HG02763 (cell line): ENCODE measurements around the gene GALNT17.
"Not testable (repeated sequence)": the region's sequence is repeated elsewhere in the genome, so short reads cannot be mapped to it uniquely, and the experiment has no call there.

Experiments used
- ATAC-seq: cut with Tn5 transposase; IDR thresholded peaks from one replicate; pipeline ENCODE4 v1.9.1; 2021; ENCODE audit warnings: mild to moderate bottlenecking, moderate library complexity; ENCODE audit not compliant: unreplicated experiment

The GALNT17 gene

DNA sequence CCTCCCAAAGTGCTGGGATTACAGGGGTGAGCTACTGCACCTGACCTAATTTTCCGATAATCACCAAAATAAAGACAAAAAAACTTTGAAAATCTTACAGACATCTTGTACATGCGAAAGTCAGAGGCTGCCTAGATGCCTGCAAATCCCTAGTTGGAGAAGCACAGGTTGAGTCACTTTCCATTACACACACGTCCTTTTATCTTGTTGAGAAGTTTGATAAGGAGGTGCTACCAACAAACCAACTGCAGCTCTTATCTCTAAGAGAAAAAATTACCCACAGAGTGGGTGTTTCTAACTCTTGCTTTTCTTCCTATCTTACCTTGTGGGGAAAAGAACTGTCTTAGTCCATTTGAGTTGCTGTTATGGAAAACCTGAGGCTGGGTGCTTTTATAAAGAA lies 589.8 kb downstream of the GALNT17 start:
- ATAC-seq, result no peak

DNA sequence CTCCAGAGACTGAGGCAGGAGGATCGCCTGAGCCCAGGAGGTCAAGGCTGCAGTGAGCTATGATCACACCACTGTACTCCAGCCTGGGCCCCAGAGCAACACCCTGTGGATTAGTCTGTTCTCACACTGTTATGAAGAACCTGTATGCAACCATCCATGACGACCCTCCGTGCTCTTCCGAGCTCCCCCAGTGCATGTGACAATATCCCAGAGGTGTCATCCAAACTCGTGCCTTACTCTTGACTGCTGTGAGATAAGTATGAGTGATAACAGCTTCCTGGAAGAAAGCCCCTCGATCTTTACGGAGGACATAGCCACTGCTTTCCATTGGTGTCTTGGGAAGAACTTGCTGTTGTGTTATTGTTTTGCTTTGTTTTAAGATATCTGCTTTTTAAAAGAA lies 591.9 kb downstream of the GALNT17 start:
- ATAC-seq, result no peak

DNA sequence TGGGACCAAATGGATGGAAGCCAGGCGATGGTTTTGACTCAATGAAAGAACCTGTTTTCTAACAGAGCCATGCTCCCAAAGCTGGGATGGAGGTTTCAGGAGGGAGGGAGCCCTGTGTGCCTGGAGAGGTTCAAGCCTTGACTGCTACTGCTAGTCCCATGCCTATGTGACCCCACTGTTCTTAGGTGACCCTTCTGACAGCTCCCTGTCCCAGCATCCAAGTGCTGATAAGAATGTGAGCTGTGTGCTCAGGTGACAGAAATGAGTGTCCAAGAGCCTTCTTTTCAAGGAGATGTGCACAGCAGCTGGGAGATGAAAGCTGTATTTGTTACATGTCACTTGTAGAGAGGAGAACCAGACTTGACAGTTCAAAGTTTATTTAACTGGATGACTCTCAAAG lies 595.4 kb downstream of the GALNT17 start:
- no peak for ATAC-seq

DNA sequence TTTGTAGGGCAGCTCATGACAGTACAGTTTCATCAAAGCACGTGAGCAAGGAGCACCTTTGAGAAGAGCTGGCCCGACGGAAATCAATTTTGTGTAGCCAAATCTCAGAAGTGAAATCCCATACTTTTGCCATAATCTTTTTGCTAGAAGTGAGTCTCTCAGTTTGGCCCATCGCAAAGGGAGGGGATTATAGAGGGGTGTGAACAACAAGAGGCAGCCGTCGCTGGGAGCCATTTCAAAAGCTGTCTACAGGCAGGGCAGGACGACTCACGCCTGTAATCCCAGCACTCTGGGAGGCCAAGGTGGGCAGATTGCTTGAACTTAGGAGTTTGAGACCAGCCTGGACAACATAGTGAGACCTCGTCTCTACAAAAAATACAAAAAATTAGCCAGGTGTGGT lies 599.8 kb downstream of the GALNT17 start:
- ATAC-seq, result no peak

DNA sequence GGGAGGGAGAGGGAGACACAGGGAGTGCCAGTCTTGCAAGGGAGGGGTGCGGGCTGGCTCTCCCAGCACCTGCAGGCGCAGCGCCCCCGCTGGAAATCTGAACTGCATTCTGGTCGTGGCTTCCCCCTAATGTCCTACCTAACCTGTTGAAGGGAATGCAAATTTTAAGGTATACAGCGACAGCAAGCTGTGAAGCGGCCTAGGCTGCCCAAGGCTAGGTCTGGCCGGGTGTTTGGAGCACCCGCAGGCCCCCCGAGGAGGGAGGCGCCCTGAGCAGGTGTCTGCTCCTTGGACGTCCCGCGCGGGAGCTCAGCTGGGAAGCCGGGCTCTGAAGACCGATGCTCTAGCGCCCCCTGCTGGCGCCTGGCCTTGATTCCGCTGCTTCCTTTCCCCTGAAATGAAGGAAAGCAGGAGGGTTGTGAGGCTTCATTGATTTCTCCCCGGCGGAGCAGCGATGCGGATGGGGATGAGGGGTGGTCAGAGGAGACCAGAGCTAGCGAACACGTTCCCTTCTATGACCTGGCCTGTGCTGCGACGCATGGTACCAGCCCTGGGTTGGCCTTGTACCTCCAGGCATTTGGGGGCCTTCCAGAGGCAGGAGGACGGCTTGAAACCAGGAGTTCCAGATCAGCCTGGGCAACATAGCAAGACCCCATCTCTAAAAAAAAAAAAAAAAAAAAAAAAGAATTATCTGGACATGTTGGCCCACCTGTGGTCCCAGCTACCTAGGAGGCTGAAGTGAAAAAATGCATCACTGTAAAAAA lies 601.3 kb downstream of the GALNT17 start:
- ATAC-seq, result no peak

DNA sequence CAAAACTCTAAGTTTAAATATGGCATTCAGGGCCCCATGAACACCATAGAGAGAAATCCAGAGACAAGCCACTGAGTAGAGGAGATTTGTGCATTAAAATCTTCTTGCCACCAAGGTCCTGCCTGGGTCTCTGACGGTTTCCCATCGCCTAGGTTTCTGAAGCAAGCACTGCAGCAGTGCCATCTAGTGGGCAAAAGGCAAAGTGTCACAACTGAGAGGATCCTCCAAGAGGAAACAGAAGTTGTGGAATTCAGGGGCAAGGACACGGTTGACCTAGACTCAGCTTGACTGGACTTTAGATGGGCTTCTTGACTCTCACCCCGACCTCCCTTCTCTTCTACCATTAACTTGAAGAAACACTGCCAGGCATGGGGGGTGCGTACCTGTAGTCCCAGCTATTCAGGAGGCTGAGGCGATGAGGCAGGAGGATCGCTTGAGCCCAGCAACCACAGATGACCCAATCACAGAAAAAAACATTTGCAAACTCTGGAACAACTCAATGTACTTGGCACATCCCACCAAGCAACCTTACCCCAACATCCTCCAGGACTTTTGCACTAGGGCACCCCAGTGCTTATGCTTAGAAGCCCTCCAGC lies 604.1 kb downstream of the GALNT17 start:
- no peak for ATAC-seq

DNA sequence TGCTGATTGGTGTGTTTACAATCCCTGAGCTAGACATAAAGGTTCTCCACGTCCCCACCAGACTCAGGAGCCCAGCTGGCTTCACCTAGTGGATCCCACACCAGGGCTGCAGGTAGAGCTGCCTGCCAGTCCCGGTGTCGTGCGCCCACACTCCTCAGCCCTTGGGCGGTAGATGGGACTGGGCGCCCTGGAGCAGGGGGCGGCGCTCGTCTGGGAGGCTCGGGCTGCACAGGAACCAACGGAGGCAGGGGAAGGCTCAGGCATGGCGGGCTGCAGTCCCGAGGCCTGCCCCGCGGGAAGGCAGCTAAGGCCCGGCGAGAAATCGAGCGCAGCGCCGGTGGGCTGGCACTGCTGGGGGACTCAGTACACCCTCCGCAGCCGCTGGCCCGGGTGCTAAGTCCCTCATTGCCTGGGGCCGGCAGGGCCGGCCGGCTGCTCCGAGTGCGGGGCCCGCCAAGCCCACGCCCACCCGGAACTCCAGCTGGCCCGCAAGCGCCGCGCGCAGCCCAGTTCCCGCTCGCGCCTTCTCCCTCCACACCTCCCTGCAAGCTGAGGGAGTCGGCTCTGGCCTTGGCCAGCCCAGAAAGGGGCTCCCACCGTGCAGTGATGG lies 606.1 kb downstream of the GALNT17 start:
- ATAC-seq, result not testable (repeated sequence)

DNA sequence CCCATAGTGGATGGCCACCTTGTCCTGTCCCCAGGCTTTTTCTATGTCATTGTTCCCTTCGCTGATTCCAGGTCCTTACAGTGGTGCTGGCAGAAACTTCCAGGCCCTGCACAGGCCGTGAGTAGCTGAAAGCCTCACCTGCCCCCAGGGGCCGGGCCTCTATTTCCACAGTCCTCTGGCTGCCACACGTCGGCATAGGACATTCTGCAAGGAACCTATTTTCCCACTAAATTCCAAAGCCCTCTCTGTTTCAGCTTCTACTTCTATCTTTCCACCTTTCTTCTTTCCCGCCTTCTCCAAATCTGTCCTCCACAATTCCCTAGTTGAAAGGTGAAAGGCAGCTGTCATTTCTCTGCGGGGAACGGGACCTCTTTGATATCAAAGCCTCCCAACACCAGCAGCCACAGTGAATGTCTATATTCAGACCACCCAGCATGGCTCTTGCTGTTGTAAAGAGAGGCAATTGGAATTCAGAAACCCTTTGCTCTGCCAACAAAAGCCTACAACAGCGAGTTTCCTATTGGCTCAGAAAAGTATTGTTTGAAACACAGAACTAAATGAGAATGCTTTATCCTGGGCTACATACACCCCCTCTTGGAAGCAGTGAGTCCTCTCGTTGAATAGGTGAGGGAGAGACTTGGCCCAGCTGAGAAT lies 607.7 kb downstream of the GALNT17 start:
- ATAC-seq, result no peak

DNA sequence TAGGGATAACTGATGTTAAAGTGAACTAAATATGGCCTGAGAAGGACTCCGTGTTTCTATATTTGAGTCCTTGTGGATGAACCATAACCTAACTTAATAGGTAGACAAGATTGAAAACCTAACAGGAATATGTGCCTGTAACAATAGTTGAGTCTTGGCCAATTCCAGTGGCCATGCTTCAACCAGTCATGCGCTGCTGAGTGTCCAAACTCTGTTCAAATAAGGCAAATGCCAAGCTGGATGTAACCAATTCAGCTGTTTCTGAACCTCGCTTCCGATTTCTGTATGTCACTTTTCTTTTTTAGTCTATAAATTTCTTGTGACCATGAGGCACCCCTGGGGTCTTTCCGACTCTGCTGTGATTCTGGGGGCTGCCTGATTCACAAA lies 608.2 kb downstream of the GALNT17 start:
- ATAC-seq, result no peak

DNA sequence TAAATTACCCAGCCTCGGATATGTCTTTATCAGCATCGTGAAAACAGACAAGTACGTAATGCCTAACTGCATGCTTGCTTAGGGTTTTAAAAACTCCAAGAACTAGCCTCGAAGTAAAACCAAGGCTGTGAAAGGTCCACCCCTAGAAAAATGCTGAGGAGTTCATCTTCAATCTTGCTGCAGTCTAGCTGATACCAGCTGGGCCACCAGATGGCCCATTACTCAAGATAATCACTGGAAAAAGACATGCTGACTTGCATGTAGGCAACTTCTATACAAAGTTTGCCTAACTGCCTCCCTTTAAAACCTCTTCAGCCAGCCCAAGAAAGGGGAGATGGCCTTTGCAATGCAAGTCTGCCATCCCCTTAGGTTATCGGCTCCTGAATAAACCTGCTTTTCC lies 614.1 kb downstream of the GALNT17 start:
- ATAC-seq, result no peak

DNA sequence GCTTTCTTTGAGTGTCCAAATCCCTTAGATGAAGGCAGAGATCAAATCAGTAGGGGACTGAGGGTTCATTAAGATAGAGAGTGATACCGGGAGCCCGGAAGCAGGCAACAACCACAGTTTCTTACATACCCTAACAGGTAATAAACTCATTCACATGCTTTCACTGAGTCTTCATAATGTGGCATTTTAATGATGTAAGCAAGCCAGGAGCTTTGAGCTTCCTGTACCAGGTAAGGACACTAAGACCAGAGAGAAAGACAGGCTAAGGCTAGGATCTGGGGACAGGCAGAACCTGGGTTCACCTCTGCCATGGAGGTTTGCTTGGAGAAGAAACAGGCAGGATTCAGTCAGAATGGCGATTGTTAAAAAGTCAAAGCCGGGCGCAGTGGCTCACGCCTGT lies 618.3 kb downstream of the GALNT17 start:
- no peak for ATAC-seq

DNA sequence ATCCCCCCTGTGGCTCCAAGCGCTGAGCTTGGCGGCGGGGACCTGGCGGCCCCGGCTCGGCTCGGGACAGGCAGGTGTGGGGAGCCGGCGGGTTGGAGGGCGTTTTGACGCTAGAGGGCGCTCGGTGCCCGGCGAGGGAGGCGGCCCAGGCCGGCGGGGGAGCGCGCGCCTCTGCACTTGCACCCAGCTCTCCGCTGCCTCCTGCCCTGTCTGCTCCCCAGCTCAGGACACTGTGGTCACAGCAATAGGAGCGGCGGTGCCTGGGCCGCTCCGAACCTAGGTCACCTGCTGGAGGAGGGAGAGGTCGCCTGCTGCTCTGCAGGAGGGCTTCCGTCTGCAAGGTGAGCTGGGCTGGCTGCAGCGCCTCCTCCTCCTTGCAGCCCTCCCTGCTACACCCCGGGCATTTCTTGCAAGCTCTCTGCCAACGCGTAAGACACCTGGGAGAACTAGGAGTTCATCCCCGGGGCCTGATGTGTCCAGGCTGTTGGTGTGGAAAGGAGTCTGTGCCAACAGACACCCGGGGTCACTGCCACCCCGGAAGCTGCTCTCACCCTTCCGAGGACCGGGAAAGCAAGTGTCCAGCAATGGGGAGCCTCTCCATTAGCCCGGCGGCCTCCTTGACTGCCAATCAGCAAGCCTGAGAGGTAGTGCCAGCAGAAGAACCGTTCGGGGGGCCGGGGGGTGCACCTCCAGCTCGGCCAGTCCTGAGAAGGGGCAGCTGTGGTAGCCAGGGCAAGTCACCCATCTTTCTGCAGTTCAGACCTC lies 620.4 kb downstream of the GALNT17 start:
- no peak for ATAC-seq

DNA sequence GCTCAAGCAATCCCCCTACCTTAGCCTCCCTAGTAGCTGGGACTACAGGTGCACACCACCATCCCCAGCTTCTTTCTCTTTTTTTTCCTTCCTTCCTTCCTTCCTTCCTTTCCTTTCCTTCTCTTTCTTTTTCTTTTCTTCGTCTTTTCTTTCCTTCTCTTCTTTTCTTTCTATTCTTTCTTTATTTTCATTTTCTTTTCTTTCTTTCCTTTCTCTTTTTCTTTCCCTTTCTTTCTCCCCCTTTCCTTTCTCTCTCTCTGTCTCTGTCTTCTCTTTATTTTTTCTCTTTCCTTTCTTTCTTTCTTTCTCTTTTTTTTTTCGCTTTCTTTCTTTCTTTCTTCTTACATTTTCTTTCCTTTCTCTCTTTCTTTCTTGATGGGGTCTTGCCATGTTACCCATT lies 621.3 kb downstream of the GALNT17 start:
- ATAC-seq, result no peak

DNA sequence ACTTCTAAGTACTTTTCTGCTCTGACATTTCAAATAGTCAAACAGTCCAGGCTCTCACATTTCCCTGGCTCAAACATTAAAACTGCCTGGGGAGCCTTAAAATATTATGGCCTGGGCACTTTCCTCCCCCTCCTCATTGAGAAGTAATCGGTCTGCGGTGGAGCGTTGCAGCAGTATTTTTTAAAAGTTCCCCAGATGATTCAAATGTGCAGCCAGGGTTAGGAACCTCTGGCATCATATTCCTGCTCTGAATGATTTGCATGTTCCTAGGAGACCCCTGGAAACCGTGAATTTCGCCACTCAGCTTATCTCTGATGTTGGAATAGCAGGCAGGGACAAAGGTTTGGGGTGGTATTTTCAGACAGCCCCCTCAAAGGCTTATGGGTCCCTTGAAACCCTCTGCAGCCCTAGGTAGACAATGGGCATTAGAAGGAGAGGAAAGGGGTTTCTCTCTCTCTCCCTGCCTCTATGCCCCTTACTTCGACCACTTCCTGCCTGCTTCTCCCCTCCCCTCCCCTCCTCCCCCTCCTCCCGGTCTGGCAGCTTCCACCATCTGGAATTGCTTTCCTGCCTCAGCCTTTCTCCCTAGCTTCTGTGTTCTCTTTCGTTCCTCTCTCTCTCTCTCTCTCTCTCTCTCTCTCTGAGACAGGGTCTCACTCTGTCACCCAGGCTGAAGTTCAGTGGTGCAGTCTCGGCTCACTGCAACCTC lies 622.2 kb downstream of the GALNT17 start:
- ATAC-seq, result no peak

DNA sequence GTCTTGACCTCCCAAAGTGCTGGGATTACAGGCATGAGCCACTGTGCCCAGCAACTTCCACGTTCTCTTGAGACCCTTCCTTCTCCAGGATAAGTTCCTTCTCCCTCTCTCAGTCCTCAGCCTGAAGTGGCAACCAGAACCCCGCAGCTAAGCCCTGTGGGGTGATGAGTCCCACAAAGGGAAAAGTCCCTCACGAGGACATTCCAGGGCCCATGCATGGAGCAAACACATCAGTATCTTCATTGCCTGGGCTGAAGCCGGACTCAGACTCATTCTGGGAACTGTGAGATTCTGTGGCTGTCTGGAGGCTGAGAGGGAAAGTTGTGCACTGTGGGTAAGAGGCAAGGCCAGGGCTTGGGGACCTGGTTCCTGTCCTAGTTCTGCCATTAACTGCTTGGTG lies 622.9 kb downstream of the GALNT17 start:
- no peak for ATAC-seq

DNA sequence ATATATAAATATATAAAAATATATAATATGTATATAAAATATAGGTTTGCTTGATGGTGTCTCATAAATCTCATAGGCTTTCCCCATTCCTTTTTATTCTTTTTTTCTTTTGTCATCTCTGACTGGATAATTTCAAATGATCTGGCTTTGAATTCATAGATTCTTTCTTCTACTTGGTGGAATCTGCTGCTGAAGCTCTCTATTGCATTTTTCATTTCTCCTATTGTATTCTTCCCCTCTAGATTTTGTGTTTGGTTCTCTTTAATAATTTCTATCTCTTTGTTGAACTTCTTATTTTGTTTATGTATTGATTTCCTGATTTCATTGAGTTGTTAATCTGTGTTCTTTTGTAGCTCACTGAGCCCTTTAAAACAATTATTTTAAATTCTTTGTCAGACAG lies 629.4 kb downstream of the GALNT17 start:
- ATAC-seq, result no peak
